Endometrial microvascular endothelial cells (primary cell): ENCODE data around the gene TMEM190. TPM values are rescaled to one million over a fixed set of nuclear protein-coding genes. Genes with fewer than 3 reads are reported as not detected.
"Not testable (repeated sequence)": the region's sequence is repeated elsewhere in the genome, so short reads cannot be mapped to it uniquely, and the experiment has no call there.

Experiments
- in situ Hi-C: cut with HindIII; loops from 2 replicates; pipeline ENCODE4 v1.10.0; 2017; ENCODE audit warnings: low sequenced_read_pairs, low pct_unique_long_range_greater_than_20kb; ENCODE audit errors: inconsistent ontology term
- total RNA-seq: library from RNA; depleted of rRNA; stranded (reverse); fragments of >200 nt; gene quantifications from one replicate; pipeline ENCODE4 v1.2.3, GENCODE V29; 2015; ENCODE audit errors: inconsistent ontology term

Gene TMEM190
- not detected for total RNA-seq

DNA sequence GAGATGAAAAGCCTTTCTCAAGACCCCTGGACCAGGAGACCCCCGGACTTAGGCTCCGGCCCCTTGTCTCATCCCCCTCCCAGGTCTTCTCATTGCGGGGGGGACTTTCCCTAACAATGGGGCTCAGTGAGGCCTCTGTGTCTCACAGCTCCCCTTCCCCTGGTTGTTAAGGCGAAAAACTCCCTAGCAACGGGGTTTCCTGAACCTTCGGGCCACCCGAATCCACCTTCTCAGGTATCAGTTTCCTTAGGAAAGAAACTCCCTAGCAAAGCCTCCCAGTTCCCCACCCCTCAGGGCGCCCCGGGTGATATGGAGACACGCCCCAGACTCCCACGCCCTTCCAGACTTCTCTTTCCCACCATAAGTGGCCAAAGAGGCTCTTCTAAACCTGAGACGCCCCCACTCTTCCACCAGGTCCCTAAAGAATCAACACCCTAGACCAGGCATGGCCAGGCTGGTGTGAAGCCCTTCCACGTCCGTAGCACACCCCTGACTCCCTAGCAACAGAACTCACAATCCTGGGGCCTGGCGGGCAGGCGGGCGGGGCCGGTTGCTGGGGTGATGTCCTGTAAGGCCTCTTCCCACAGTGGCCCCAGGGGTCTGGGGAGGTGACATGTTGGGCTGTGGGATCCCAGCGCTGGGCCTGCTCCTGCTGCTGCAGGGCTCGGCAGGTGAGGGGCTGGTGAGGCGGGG lies at the start of gene TMEM190:
Gene TMEM190 (plus strand): TSS at position 586 of the 693 bp plus-strand sequence. CDS start 28 bp downstream, at position 614.
- in situ Hi-C loops: no loop called here

DNA sequence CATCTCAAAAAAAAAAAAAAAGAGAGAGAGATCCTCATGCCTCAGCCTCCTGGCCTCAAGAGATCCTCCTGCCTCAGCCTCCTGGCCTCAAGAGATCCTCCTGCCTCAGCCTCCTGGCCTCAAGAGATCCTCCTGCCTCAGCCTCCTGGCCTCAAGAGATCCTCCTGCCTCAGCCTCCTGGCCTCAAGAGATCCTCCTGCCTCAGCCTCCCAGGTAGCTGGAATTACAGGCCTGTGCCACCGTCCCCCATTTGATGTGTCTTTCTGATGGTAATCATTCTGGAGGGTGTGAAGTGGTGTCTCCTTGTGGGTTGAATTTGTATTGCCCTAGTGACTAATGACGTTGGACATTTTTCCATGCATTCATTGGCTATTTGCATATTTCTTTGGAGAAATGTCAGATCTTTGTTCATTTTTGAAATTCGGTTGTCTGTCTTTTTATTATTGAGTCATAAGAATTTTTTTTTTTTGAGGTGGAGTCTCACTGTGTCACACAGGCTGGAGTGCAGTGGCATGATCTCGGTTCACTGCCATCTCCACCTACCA lies 47.8 kb upstream of the TMEM190 start:
- in situ Hi-C loops: not testable (repeated sequence)

DNA sequence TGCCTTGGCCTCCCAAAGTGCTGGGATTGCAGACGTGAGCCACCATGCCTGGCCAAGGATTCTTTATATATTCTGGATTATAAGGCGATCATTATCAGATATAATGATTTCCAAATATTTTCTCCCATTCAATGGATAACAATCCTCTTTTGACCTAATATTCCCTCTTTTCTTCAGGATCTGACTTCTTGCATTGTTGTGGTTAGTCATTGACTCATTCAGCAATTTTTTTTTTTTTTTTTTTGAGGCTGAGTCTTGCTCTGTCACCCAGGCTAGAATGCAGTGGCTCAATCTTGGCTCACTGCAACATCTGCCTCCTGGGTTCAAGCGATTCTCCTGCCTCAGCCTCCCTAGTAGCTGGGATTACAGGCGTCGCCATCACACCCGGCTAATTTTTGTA lies 46.8 kb upstream of the TMEM190 start:
- in situ Hi-C loops: not testable (repeated sequence)

DNA sequence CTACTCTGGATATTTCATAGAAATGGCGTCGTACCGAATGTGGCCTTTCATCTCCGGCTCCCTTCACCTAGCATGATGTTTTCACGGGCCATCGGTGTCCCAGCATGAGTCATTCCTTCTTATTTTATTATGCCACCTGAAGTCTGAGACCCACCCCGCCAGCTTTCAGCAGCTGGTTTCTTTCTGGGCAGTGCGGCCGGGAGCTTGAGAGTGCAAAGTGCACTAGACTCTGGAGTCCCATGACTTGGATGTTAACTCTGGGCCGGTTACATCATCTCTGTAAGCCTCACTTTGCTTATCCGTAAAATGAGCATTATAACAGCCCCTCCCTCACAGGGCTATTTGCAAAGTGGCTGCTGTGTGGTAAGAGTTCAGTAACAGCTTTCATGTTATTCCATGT lies 42.8 kb upstream of the TMEM190 start:
- in situ Hi-C loops: no loop called here

DNA sequence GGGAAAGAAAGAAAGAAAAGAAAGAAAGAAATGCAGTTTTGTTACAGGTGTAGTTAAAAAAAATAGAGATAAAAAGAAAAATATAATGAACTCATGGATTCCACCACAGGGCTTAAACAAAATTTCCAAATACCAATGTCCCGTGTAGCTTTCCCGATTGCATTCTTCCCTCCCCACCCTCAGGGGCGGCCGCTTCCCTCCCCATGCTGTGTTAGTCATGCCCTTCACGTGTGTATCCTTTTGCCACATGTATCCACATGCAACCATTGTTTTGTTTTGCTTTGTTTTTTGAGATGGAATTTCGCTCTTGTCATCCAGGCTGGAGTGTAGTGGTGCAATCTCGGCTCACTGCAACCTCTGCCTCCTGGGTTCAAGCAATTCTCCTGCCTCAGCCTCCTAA lies 40.5 kb upstream of the TMEM190 start:
- in situ Hi-C loops: no loop called here

DNA sequence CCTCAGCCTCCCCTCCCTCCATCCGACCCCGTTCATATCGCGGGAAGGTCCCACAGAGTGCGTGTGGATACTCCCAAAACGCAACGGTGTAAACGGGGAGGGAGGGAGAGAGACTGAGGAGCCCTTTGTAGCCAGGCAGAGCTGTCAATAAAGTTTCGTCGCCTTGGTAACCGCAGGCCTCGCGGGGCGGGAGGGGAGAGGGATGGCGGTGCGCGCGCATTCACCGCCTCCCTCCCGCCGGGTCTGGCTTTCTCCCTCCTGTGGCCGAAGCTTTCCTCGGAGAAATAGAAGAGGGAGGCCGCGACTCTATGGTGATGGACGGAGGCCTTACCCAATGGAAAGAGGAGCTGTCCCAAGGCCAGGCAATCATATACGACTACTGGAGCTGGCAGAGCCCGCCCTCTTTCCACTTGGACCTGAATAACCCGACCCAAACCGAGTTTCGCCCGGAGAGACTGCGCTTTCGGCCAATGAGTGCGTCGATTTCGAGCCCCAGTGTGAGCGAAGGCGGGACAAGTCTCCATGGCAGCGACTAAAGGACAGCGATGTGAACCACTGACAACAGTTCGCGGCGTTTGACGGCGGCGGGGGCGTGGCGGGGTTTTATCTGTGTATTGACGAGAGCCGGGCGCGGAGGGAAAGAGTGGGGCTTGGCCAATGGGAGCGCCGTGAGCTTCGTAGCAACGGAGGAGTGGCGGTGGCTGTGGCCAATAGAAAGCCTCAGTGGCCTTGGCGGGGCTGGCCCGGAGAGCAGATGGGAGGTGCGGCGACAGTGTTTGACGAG lies 37.3 kb upstream of the TMEM190 start, which contains the start of gene KMT5C:
Gene KMT5C (plus strand): TSS at position 772 of the 784 bp plus-strand sequence. CDS start 2,061 bp downstream, outside the sequence.
- in situ Hi-C loops: no loop called here

DNA sequence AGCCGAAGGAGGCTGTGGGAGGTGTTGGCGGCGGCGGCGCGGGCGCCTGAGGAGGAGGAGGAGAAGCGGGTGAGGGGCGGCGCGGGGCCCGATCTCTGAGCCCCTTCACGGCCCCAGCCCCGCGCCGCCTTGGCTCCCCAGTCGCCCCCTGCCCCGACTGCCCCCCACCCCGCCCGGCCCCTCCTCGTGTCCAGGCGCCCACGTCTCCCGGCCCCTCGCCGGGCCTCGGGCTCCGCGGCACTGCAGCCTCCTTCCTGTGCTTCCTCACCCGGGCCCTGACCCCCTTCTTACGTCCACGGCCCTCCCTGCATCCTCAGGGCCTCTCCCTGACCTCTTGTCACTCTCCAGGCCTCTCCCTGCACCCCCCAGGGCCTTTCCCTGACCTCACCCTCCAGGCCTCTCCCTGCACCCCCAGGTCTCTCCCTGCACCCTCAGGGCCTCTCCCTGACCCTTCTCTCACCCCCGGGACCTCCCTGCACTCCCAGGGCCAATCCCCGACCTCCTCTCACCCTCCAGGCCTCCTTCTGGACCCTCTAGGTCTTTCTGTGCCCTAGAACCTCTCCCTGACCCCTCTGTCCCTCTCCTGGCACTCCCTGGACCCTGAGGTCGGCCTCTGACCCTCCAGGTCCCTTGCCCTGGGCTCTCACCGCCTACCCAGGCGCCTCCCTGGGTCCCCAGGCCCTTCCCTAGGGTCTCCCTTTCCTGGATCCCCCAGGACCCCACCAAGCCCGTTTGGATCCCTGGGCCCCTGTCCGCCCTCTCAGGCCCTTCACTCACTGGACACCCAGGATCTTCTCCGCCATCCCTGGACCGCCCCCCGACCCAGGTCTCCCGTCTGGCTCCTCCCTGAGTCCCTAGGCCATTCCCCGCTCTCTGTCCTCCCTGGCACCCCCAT lies 36.5 kb upstream of the TMEM190 start:
- in situ Hi-C loops: no loop called here

DNA sequence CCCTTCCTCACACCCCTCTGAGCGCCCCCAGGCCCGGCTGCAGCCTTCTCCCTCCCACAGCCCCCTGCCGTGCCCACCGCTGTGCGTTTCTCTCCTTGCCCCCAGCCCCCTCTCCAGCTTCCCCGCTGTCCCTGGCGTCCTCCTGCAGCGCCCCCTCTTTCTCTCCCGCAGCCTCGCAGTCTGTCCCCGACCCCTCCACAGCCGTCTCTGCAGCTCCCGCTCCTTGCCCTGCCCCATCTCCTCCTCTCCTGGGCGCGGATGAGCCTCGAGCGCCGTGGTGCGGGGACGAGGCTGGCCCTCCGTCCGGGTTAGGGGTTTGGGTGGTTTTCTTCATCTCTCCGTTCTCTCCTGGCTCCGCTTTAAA lies 35.9 kb upstream of the TMEM190 start:
- in situ Hi-C loops: no loop called here

DNA sequence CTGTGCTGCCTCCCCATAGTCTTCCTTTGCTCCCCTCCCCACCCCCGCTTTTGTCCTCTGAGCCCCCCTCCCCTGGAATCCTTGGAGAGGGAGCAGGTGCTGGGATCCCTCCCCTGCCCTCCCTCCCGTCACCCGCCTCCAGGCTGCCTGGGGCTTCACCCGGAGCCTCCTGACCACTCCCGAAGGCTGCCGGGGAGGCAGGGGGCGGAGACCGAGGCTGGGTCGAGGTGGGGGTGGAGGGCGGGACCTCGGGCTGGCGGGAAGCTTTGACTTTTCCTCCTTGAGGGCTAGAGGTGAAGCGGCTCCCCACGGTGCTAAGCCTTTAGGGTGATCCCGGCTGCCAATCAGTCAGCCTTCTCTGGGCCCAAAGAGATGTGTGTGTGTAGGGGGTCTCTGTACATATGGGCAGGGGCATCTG lies 35.4 kb upstream of the TMEM190 start:
- in situ Hi-C loops: no loop called here

DNA sequence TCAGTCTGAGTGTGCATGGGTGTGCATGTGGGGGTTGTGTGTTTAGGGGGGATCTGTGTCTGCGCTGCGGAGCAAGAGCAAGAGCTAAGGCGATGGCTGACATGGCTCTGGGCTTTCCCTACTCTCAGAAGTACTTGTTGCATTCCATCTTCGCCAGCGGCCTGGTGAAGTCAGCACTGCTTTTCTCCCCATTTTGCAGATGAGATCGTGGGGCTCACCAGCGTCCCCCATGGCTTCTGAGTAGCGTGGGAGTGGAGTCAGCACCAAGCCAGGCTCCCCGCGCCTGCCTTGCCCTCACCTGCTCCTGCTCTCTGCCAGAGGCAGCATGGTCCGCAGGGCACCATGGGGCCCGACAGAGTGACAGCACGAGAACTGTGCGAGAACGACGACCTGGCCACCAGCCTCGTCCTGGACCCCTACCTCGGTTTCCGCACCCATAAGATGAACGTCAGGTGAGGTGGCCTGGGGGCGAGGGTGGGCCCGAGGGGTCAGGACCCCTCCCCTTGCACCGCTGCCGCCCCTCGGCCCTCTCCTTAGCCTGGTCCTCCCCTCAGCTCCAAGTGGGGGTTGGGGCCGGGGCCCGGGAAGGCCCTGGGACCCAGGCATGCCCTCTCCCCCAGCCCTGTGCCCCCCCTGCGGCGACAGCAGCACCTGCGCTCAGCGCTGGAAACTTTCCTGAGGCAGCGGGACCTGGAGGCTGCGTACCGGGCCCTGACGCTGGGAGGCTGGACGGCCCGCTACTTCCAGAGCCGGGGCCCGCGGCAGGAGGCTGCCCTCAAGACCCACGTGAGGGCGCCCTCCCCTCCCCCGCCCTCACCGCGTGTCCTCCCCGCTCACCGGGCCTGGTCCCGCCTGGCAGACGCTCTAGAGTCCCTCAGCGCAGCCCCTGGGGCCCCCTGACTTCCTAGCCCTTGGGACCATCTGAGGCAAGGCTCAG lies 34.8 kb upstream of the TMEM190 start:
- in situ Hi-C loops: no loop called here

DNA sequence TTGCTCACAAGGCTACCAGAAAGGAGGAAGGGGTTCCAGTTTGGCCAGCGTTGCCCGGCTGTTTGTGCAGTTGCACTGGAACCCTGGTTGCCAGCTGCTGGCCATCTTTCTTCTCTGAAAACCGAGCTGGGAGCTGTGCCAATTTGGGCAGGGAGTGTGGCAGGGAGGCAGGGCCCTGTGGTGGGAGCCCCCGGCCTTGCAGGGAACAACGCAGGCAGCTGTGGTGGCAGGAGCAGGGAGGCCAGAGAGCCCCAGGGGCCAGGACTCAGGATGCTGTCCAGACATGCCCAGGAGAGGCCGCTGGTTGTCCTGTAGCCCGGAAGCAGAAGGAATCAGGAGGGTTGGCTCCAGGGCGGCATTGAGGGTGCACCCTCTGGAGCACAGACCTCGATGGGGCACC lies 32.2 kb upstream of the TMEM190 start:
- in situ Hi-C loops: no loop called here

DNA sequence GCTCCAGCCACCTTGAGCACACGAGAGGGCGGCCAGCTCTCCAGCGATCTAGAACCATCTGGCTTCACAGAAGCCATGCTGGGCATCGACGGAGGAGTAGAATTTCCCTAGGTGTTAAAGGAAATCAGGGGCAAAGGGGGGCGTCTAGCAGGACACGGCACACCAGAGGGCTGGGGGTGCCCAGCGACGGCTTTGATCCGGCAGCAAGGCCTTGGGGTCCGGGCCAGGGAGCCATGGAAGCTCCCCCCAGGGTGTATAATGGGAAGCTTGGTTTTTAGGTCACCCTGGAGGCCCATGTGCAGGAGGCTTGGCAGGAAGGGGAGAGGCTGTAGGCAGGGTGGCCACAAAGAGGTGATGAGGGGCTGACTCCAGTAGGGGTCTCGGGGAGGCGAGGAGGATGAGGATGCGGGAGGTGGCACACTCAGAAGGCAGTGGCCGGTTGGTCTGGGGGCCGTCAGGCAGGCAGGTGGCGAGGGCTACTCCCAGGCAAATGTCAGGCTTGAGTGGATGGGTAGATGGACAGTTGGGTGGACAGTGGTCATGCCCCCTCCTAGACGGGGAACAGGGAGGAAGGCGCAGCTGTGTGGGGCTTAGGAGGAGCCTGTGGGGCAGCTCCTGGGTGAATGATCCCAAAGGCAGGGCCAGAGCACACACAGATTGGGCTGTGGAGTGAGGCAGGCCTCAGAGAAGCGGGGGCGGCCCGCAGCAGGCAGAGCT lies 31.4 kb upstream of the TMEM190 start:
- in situ Hi-C loops: no loop called here

DNA sequence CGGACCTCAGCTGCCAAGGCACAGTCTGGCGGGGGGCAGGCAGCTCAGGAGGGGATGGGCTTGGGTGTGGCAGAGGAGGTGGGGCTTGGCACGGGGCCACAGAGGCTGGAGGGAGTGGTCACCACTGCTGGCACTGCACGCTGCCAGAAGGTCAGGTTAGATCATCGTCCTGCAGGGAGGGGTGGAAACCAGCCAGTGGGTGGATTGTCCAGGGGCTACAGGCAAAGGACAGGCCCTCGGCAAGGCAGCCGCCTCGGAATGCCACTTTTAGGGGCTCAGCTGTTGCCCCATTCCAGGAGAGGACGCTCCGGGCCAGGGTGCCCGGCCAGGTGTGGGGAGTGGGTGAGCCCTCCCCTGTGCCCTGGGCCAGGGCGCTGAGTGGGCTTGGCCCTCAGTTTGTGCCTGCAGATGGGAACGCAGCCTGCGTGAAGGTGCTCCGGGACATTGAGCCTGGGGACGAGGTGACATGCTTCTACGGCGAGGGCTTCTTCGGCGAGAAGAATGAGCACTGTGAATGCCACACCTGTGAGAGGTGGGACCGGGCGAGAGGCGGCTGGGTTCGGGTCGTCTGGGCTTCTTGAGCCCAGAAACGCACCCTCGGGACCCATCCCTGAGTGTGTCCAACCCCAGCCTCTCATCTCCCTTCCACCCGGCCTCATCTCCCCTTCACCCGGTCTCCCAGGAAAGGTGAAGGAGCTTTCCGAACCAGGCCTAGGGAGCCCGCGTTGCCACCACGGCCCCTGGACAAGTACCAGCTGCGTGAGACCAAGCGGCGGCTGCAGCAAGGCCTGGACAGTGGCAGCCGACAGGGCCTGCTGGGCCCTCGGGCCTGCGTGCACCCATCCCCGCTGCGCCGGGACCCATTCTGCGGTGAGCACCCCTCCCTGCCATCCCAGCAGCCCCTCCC lies 30.6 kb upstream of the TMEM190 start:
- in situ Hi-C loops: no loop called here

DNA sequence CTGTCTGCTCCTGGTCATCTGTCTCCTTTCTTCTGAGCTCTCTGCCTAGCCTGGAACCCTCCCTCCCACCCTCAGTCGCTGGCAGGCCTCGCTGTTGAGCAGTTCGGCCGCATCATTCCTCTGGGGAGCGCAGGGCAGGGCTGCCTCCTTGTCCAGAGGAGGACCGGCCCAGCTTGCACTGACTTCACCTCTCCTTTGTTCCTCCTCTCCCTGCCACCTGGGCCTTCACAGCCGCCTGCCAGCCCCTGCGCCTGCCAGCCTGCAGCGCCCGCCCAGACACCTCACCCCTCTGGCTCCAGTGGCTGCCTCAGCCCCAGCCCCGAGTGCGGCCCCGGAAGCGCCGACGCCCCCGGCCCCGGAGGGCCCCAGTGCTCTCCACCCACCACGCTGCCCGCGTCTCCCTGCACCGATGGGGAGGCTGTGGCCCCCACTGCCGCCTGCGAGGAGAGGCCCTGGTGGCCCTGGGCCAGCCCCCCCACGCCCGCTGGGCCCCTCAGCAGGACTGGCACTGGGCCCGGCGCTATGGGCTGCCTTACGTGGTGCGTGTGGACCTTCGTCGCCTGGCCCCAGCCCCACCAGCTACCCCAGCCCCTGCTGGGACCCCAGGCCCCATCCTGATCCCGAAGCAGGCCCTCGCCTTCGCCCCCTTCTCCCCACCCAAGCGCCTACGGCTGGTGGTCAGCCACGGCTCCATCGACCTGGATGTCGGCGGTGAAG lies 29.7 kb upstream of the TMEM190 start:
- in situ Hi-C loops: no loop called here

DNA sequence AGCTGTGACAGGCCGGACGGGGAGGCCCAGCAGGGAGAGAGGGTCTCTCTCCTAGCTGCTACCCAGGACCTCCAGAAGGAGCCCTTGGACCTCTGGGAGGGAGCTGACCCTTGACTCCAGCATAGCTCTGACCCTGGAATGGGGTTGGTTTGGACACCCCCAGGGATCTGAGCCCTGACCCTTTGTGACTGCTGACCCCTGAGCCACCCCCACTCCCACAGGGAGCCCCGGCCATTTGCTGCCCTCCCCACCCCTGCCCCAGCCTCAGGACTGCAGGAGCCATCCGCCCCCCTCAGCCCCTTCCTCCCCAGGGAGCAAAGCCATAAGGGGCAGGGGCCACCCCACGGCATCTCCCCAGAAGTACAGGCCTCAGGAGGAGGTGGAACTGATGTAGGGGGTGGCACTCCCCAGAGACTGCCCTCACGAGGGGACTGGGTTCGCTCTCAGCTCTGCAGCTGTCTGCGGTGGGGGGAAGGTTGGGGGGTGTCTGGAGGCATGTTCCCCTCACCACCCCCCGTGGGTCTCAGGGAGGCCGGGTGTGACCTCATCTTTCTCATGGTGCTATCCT lies 29.1 kb upstream of the TMEM190 start:
- in situ Hi-C loops: no loop called here
